ENCODE results near the gene PAPOLA.

DNA sequence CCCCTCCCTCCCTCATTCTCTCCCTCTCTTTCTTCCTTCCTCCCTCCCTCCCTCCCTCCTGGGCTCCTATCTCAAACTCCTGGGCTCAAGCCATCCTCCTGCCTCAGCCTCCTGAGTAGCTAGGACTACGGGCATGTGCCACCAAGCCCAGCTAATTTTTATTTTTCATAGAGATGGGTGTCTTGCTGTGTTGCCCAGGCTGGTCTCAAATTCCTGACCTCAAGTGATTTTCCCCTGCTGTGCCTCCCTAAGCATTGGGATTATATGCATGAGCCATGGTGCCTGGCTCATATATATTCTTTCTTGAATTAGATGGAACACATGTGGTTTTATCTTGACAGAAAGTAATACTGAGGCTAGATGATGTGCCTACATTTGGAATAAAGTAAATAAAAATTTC lies 14.2 kb downstream of the PAPOLA start:
- TF ChIP-seq POLR2A (IDR thresholded peaks at IDR 0.05; ENCODE audit: low read depth), result no peak
- no peak for TF ChIP-seq EP300 (IDR thresholded peaks at IDR 0.05)
- TF ChIP-seq POLR2AphosphoS5 (IDR thresholded peaks at IDR 0.05), result no peak
- TF ChIP-seq, protein P1, sequence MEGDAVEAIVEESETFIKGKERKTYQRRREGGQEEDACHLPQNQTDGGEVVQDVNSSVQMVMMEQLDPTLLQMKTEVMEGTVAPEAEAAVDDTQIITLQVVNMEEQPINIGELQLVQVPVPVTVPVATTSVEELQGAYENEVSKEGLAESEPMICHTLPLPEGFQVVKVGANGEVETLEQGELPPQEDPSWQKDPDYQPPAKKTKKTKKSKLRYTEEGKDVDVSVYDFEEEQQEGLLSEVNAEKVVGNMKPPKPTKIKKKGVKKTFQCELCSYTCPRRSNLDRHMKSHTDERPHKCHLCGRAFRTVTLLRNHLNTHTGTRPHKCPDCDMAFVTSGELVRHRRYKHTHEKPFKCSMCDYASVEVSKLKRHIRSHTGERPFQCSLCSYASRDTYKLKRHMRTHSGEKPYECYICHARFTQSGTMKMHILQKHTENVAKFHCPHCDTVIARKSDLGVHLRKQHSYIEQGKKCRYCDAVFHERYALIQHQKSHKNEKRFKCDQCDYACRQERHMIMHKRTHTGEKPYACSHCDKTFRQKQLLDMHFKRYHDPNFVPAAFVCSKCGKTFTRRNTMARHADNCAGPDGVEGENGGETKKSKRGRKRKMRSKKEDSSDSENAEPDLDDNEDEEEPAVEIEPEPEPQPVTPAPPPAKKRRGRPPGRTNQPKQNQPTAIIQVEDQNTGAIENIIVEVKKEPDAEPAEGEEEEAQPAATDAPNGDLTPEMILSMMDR (IDR thresholded peaks at IDR 0.05), result no peak

Data from esophagus muscularis mucosa (tissue), 4 donors.